SK-N-SH treated with all-trans-retinoic acid at 6 μM for 48 hours (cell line): Measurements from ENCODE around the gene SLC34A1.

Experiments used
- ATAC-seq: fragments of 200-7000 bp; cut with Tn5 transposase; 3 replicates; pipeline ENCODE4 v1.9.1; 2020; ENCODE audit warnings: mild to moderate bottlenecking, moderate library complexity
- ARNTL ChIP-seq: fragments of 450-650 bp; formaldehyde crosslinking; IDR thresholded peaks from 2 replicates; pipeline ENCODE4 v1.5.0; 2020; ENCODE audit warnings: low read depth, mild to moderate bottlenecking, moderate library complexity, borderline replicate concordance
- BACH2 ChIP-seq: fragments of 250-450 bp; sonication (Bioruptor Pico); IDR thresholded peaks from 2 replicates; pipeline ENCODE4 v1.9.0; 2021; ENCODE audit warnings: mild to moderate bottlenecking, borderline replicate concordance
- CSDC2 ChIP-seq: fragments of 250-450 bp; sonication (Bioruptor Pico); IDR thresholded peaks from 2 replicates; pipeline ENCODE4 v1.5.0; 2020; ENCODE audit warnings: mild to moderate bottlenecking, moderate library complexity
- ESRRG ChIP-seq: fragments of 250-450 bp; sonication (Bioruptor Pico); IDR thresholded peaks from 2 replicates; pipeline ENCODE4 v1.6.1; 2021; ENCODE audit warnings: mild to moderate bottlenecking
- GLIS3 ChIP-seq: fragments of 250-450 bp; sonication (Bioruptor Pico); IDR thresholded peaks from 2 replicates; pipeline ENCODE4 v1.5.0; 2020; ENCODE audit warnings: mild to moderate bottlenecking, moderate library complexity
- OSR1 ChIP-seq: fragments of 250-450 bp; sonication (Bioruptor Pico); IDR thresholded peaks from 2 replicates; pipeline ENCODE4 v1.8.0; 2022; ENCODE audit warnings: moderate library complexity, mild to moderate bottlenecking, inconsistent platforms
- PPARA ChIP-seq: fragments of 250-450 bp; sonication (Bioruptor Pico); IDR thresholded peaks from 2 replicates; pipeline ENCODE4 v1.5.0; 2020; ENCODE audit warnings: mild to moderate bottlenecking, borderline replicate concordance
- SNAI2 ChIP-seq: fragments of 250-450 bp; sonication (Bioruptor Pico); IDR thresholded peaks from 2 replicates; pipeline ENCODE4 v1.5.0; 2020; ENCODE audit warnings: mild to moderate bottlenecking, moderate library complexity
- TCF4 ChIP-seq: fragments of 250-450 bp; sonication (Bioruptor Pico); IDR thresholded peaks from 2 replicates; pipeline ENCODE4 v1.8.0; 2021; ENCODE audit warnings: mild to moderate bottlenecking, moderate library complexity, borderline replicate concordance
- TOX ChIP-seq: fragments of 250-450 bp; sonication (Bioruptor Pico); IDR thresholded peaks from 2 replicates; pipeline ENCODE4 v1.8.0; 2021; ENCODE audit warnings: mild to moderate bottlenecking, moderate library complexity, borderline replicate concordance
- ZC3H10 ChIP-seq: fragments of 250-450 bp; sonication (Bioruptor Pico); IDR thresholded peaks from 2 replicates; pipeline ENCODE4 v1.5.1; 2021; ENCODE audit warnings: mild to moderate bottlenecking, moderate library complexity
- ZFP3 ChIP-seq: fragments of 250-450 bp; sonication (Bioruptor Pico); IDR thresholded peaks from 2 replicates; pipeline ENCODE4 v1.5.0; 2020; ENCODE audit warnings: mild to moderate bottlenecking, moderate library complexity
- ZNF565 ChIP-seq: fragments of 450-650 bp; formaldehyde crosslinking; conservative IDR thresholded peaks from 2 replicates; pipeline ENCODE4 v1.5.0; 2020; ENCODE audit warnings: low read depth, mild to moderate bottlenecking, moderate library complexity
- ZNF70 ChIP-seq: fragments of 450-650 bp; formaldehyde crosslinking; IDR thresholded peaks from 2 replicates; pipeline ENCODE4 v1.5.0; 2020; ENCODE audit warnings: mild to moderate bottlenecking, moderate library complexity
- ZNF8 ChIP-seq: fragments of 450-650 bp; formaldehyde crosslinking; IDR thresholded peaks from 2 replicates; pipeline ENCODE4 v1.5.0; 2020; ENCODE audit warnings: mild to moderate bottlenecking, moderate library complexity
- TF ChIP-seq, protein P1 (sequence below): fragments of 250-450 bp; sonication (Bioruptor Pico); IDR thresholded peaks from 2 replicates; pipeline ENCODE4 v1.5.1; 2021; ENCODE audit warnings: mild to moderate bottlenecking, moderate library complexity
- TF ChIP-seq, protein P2 (sequence below): fragments of 250-450 bp; sonication (Bioruptor Pico); IDR thresholded peaks from 2 replicates; pipeline ENCODE4 v1.5.1; 2020; ENCODE audit warnings: low read depth, mild to moderate bottlenecking, moderate library complexity
- TF ChIP-seq, protein P3 (sequence below): fragments of 250-450 bp; sonication (Bioruptor Pico); IDR thresholded peaks from 2 replicates; pipeline ENCODE4 v1.8.0; 2021; ENCODE audit warnings: low read depth, mild to moderate bottlenecking, moderate library complexity, borderline replicate concordance
- TF ChIP-seq, protein P4 (sequence below): fragments of 250-450 bp; sonication (Bioruptor Pico); IDR thresholded peaks from 2 replicates; pipeline ENCODE4 v1.8.0; 2020; ENCODE audit warnings: mild to moderate bottlenecking, moderate library complexity, borderline replicate concordance

Gene SLC34A1

DNA sequence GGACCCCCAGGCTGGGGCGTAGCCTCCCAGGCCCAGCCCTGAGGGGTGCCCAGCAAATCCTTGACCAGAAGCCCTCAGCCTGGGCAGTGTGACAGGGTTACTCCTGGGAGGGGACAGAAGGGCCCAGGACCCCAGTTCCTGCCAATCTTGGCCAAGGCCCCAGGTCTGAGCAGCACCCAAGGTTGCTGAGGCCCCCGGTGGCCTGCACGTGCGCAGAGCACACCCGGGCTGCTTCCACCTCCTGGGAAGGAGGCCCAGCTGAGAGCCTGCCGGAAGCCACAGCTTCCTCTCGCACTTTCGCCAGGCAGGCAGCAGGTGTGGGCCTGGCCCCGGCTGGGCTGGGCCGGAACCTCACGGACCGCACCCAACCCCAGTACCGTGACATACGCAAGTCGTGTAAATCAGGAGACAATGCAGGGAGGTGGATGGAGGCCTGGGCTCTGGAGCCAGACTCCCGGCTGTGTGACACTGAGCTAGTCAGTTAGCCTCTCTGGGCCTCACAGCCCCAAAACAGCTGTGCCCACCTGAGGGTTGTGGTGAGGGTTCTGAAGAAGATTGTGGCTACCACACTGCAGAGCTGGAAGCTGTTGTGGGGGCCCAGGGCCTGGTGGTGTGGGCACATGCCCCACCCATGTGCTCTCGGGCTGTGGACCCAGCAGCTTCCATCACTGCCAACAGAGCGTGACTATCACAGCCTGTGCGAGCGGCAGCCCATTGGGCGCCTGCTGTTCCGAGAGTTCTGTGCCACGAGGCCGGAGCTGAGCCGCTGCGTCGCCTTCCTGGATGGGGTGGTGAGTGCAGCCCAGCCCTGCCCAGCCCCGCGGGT, 47.3 kb downstream of the SLC34A1 start:
- TF ChIP-seq BACH2 (CRISPR knock-in tag) = no peak
- TF ChIP-seq PPARA (CRISPR knock-in tag) = no peak
- no peak for TF ChIP-seq ZFP3 (CRISPR knock-in tag)
- TF ChIP-seq ZNF8 (CRISPR knock-in tag) = no peak
- no peak for TF ChIP-seq SNAI2 (CRISPR knock-in tag)
- no peak for TF ChIP-seq TCF4 (CRISPR knock-in tag)
- no peak for TF ChIP-seq ZNF565 (CRISPR knock-in tag)
- TF ChIP-seq, protein P1, sequence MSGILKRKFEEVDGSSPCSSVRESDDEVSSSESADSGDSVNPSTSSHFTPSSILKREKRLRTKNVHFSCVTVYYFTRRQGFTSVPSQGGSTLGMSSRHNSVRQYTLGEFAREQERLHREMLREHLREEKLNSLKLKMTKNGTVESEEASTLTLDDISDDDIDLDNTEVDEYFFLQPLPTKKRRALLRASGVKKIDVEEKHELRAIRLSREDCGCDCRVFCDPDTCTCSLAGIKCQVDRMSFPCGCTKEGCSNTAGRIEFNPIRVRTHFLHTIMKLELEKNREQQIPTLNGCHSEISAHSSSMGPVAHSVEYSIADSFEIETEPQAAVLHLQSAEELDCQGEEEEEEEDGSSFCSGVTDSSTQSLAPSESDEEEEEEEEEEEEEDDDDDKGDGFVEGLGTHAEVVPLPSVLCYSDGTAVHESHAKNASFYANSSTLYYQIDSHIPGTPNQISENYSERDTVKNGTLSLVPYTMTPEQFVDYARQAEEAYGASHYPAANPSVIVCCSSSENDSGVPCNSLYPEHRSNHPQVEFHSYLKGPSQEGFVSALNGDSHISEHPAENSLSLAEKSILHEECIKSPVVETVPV (CRISPR knock-in tag) = no peak
- TF ChIP-seq, protein P2, sequence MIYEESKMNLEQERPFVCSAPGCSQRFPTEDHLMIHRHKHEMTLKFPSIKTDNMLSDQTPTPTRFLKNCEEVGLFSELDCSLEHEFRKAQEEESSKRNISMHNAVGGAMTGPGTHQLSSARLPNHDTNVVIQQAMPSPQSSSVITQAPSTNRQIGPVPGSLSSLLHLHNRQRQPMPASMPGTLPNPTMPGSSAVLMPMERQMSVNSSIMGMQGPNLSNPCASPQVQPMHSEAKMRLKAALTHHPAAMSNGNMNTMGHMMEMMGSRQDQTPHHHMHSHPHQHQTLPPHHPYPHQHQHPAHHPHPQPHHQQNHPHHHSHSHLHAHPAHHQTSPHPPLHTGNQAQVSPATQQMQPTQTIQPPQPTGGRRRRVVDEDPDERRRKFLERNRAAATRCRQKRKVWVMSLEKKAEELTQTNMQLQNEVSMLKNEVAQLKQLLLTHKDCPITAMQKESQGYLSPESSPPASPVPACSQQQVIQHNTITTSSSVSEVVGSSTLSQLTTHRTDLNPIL (CRISPR knock-in tag) = no peak
- no peak for ATAC-seq

DNA sequence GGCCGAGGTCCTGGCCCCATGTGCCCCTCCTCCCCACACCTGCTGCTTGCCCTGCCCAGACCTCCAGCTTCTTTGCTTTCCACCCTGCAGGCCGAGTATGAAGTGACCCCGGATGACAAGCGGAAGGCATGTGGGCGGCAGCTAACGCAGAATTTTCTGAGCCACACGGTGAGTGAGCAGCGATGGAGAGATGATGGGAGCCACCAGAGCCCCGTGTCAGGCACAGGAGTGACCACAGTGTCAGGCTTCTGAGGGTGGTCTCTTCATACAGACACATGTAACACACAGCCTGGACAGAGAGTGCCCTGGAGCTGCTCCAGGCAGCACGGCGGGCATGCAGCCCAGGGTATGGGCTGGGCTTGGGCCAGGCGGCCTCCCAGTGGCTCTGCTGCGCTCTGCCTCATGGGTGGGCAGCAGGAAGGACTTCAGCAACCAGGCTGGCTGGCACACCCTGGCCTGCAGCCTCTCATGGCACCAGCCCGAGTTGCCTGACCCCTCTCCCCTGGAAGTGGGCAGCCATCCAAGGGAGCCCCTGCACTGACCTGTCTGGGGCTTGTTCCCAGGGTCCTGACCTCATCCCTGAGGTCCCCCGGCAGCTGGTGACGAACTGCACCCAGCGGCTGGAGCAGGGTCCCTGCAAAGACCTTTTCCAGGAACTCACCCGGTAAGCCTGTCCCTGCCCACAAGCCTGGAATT, 48.1 kb downstream of the SLC34A1 start:
- ATAC-seq = no peak
- no peak for TF ChIP-seq ZNF70 (CRISPR knock-in tag)
- TF ChIP-seq CSDC2 (CRISPR knock-in tag) = no peak
- TF ChIP-seq, protein P1 (CRISPR knock-in tag) = no peak
- no peak for TF ChIP-seq GLIS3
- TF ChIP-seq TOX (CRISPR knock-in tag) = no peak
- TF ChIP-seq ZC3H10 (CRISPR knock-in tag) = no peak
- TF ChIP-seq, protein P3, sequence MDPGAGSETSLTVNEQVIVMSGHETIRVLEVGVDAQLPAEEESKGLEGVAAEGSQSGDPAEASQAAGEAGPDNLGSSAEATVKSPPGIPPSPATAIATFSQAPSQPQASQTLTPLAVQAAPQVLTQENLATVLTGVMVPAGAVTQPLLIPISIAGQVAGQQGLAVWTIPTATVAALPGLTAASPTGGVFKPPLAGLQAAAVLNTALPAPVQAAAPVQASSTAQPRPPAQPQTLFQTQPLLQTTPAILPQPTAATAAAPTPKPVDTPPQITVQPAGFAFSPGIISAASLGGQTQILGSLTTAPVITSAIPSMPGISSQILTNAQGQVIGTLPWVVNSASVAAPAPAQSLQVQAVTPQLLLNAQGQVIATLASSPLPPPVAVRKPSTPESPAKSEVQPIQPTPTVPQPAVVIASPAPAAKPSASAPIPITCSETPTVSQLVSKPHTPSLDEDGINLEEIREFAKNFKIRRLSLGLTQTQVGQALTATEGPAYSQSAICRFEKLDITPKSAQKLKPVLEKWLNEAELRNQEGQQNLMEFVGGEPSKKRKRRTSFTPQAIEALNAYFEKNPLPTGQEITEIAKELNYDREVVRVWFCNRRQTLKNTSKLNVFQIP (CRISPR knock-in tag) = no peak
- TF ChIP-seq, protein P2 (CRISPR knock-in tag) = no peak
- no peak for TF ChIP-seq ARNTL (CRISPR knock-in tag)
- no peak for TF ChIP-seq TCF4 (CRISPR knock-in tag)
- TF ChIP-seq BACH2 (CRISPR knock-in tag) = no peak
- TF ChIP-seq ZNF8 (CRISPR knock-in tag) = no peak
- TF ChIP-seq SNAI2 (CRISPR knock-in tag) = no peak
- TF ChIP-seq OSR1 (CRISPR knock-in tag) = no peak
- TF ChIP-seq, protein P4, sequence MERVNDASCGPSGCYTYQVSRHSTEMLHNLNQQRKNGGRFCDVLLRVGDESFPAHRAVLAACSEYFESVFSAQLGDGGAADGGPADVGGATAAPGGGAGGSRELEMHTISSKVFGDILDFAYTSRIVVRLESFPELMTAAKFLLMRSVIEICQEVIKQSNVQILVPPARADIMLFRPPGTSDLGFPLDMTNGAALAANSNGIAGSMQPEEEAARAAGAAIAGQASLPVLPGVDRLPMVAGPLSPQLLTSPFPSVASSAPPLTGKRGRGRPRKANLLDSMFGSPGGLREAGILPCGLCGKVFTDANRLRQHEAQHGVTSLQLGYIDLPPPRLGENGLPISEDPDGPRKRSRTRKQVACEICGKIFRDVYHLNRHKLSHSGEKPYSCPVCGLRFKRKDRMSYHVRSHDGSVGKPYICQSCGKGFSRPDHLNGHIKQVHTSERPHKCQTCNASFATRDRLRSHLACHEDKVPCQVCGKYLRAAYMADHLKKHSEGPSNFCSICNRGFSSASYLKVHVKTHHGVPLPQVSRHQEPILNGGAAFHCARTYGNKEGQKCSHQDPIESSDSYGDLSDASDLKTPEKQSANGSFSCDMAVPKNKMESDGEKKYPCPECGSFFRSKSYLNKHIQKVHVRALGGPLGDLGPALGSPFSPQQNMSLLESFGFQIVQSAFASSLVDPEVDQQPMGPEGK (CRISPR knock-in tag) = no peak
- no peak for TF ChIP-seq ESRRG (CRISPR knock-in tag)
